Epithelial cell of proximal tubule (primary cell): ENCODE measurements around the gene STAC3. TPM values are rescaled to one million over a fixed set of nuclear protein-coding genes. Genes with fewer than 3 reads are reported as not detected.
A peak's percentile ranks its signal among the peaks of the same experiment; 100 is the strongest.

Experiments
- DNase-seq: peaks from one replicate; pipeline ENCODE4 v3.0.0-alpha.2; 2011; ENCODE audit warnings: low read depth
- H3K4me3 ChIP-seq: 2 replicates; pipeline ENCODE4 v1.5.1; 2011; ENCODE audit warnings: low read depth, mild to moderate bottlenecking, low read length
- total RNA-seq: library from RNA; depleted of rRNA; stranded (reverse); fragments of >200 nt; gene quantifications from 2 replicates; pipeline ENCODE4 v1.2.3, GENCODE V29; 2015
- TF ChIP-seq, protein P1 (sequence below): conservative IDR thresholded peaks from 2 replicates; pipeline ENCODE4 v1.5.1; 2012; ENCODE audit warnings: low read depth, mild to moderate bottlenecking, low read length

The STAC3 gene
- total RNA-seq, 1 donor from 2014 or later = not detected

DNA sequence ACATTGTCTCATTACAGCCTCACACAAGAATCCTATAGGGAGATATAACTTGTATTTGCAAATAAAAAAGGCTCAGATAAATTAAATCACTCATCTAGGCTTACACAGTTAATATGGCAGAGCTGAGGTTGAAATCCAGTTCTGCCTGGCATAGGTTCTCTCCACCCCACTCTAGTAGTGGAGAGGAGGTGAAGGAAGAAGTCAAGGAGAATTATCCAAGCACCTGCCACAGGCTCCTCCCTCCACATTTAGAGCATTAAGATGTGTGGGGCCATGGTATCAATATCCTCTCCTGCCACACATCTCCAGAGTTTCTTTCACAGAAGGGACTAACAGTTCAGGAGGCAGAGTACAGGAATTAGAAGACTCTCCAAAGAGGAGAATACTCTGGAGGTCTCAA lies 22.5 kb upstream of the STAC3 start:
- DNase-seq = no peak
- TF ChIP-seq, protein P1, sequence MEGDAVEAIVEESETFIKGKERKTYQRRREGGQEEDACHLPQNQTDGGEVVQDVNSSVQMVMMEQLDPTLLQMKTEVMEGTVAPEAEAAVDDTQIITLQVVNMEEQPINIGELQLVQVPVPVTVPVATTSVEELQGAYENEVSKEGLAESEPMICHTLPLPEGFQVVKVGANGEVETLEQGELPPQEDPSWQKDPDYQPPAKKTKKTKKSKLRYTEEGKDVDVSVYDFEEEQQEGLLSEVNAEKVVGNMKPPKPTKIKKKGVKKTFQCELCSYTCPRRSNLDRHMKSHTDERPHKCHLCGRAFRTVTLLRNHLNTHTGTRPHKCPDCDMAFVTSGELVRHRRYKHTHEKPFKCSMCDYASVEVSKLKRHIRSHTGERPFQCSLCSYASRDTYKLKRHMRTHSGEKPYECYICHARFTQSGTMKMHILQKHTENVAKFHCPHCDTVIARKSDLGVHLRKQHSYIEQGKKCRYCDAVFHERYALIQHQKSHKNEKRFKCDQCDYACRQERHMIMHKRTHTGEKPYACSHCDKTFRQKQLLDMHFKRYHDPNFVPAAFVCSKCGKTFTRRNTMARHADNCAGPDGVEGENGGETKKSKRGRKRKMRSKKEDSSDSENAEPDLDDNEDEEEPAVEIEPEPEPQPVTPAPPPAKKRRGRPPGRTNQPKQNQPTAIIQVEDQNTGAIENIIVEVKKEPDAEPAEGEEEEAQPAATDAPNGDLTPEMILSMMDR = no peak
- no peak overlapping the region for H3K4me3 ChIP-seq

DNA sequence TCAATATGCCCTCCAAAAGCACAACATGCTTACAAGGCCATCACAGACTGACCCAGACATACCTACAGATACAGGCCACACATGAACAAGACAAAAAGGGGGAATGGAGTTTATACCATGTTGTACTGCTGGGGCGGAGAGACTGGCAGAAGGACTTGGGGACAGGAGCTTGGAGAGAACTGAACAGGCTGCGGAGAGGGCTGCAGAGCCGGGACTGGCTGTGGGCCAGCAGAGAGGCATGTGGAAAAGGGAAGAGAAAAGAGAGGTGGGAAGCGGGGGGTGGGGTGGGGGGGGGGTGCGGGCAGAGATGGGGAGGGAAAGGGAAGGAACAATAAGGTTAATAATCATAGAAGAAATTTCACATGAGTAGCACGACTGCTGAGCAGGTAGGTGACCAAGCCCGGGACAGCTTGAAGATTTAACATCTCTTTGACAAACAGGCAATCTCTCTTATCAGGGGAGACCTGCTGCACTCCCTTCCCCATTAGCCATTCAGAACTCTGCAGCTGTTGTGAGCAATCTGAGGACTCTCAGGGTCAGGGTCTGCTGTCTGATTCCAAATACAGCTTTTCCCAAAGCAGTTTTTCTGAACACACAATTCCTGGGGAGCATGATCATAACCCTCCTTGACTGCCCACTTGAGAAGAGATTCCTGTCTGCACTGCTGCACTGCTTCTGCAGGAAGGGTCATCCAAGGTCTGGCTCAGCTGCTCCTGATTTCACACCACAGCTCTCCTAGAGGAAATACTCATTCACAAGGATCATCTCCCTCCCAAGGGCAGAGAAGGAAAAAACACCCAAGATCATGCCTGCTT lies 21.6 kb upstream of the STAC3 start:
- no peak overlapping the region for H3K4me3 ChIP-seq
- TF ChIP-seq, protein P1 = no peak
- DNase-seq = peak; percentile 40

DNA sequence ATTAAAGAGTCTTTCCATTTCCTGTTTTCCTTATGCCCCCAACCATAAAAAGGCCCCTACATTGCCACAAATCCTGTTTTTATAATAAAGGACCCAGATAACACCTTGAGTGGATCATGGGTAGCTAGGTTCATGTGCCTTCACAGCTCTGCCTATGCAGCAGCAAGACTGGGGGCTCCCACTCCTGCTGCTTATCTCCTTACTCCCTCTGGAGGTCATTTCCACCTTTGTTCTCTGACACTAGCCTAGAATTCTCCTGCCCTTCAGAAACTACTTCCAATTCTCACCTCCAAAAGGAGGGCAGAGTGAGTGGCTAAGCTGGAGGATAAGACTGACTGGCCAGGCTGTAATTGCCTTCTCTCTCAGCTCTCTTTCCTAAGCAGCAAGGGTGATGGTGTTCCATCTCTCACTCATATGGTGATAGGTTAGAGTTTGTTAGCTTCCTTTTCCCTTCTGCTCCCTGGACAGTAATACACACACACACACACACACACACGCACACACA lies 20.0 kb upstream of the STAC3 start:
- no peak overlapping the region for H3K4me3 ChIP-seq
- TF ChIP-seq, protein P1 = peak; percentile 29
- no peak for DNase-seq

DNA sequence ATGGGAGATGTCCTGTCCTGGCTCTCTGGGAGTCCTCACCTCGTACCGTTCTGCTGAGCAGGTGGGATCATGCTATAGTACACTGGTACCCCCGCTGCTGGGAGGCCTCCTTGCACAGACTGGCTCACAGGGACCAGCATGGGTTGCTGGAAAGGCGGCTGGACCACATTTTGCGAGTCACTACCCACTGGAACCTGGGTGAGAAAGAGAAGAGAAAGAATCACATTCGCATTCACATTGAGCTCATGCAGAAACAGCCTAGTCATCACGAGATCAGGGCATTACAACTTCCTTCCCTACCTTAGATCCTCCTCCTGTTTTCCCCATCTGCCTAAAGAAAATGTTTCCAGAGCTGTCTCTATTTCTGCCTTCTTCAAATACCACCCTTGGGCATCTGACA lies 17.3 kb upstream of the STAC3 start:
- no peak for DNase-seq
- TF ChIP-seq, protein P1 = no peak
- no peak overlapping the region for H3K4me3 ChIP-seq

DNA sequence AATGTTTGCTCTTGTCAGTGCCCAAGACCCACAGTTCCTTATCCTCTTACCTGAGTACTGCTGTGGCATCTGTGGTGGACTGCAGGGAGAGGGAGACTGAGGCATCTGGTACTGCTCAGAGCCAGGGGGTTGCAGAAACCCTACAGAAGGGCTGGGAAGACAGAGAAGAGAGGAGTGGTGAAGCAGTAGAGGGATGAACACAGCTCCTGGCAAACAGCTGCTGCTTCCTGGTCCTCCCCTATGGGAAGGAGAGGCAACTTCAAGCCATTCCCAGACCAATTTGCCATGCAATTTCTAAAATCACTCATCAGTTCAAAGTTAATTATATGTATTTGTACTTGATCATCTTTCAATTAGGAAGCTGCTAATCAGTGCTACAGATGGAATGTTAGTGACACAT lies 15.7 kb upstream of the STAC3 start:
- H3K4me3 ChIP-seq = no peak overlapping the region
- TF ChIP-seq, protein P1 = no peak
- no peak for DNase-seq

DNA sequence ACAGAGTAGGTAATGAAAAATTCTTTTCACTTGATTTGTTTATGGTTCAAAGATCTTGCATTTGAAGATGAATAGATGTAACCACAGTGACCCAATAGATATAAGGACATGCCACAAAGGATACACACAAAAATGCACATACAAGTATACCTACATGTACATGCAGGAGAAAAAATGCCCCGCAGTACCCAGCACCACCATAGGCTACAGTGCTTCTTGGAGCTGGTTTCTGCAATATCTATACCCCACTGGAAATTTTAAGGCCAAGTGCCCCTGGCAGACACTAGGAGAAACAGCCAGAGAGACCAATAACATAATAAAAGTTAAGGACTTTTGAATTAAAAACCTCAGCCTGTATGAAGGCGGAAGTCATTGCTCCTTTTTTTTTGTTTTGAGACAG lies 12.1 kb upstream of the STAC3 start:
- H3K4me3 ChIP-seq = no peak overlapping the region
- TF ChIP-seq, protein P1 = no peak
- no peak for DNase-seq

DNA sequence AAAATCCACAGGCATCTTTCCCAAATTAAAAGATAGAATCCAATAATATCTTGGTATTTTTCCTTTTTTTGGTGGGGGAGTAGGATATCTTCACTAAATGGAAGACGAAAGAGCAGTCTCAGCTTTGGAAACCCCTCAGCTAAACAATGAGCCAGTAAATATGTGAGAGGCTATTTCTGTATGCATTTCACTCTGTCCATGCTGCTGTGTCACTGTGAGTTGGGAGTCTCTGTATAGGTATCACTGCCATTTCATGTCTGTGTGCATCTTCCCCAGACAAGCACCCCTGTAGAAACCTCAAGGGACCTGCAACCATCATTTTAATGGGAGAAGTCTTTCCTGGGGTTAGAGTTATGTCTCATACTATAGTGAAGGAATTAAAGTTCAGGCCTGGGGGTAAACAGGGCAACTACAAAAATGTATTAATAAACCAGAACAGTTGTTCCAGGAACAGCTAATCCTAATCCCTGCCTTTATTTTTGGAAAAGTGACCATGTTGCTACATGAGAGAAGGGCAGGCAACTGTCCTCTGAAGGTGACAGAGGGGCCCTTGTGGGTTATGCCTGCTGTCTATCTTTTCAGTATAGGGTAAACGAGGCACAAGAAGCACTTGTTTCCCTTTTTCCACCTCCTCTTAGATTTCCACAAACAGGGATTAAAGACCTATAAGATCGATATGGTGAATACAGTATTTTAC lies 11.3 kb upstream of the STAC3 start:
- TF ChIP-seq, protein P1 = no peak

More for the DNA sequence above, 11.3 kb upstream of the STAC3 start:
- H3K4me3 ChIP-seq = no peak overlapping the region
- DNase-seq = no peak
